LNCAP (cell line): ENCODE data around the gene HKDC1.

Experiments
- TF ChIP-seq, protein P1 (sequence below): fragments of 450-650 bp; IDR thresholded peaks from 2 replicates; pipeline ENCODE4 v1.5.1; 2017; ENCODE audit warnings: mild to moderate bottlenecking

HKDC1 gene

DNA sequence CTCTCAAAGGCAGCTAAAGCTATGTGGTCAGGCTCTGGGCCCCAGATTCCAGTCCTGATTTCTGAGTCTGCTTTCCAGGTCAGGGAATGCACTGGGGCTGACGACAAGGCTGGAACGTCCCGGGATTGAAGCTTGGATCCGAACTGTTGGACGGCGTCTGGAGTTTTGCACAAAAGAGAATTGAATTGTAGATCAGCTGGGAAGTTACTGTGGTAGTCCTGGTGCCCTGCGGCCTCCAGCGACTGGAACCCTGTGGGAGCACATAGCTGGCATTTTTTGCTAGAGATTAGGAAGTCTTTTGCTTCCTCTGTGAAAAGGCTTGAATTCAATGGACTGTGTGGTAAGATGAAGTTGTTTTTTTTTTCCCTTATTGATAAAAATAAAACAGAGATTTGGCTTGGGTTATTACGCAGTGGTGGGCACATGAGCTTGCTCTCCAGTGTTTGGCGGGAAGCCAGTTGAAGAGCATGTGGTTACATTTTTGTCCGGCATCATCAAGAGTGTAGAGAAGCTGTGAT, 58.4 kb downstream of the HKDC1 start, which contains the start of gene HK1:
Gene HK1, plus strand, starts transcription at position 51 of the 518 bp plus-strand sequence.
- TF ChIP-seq, protein P1, sequence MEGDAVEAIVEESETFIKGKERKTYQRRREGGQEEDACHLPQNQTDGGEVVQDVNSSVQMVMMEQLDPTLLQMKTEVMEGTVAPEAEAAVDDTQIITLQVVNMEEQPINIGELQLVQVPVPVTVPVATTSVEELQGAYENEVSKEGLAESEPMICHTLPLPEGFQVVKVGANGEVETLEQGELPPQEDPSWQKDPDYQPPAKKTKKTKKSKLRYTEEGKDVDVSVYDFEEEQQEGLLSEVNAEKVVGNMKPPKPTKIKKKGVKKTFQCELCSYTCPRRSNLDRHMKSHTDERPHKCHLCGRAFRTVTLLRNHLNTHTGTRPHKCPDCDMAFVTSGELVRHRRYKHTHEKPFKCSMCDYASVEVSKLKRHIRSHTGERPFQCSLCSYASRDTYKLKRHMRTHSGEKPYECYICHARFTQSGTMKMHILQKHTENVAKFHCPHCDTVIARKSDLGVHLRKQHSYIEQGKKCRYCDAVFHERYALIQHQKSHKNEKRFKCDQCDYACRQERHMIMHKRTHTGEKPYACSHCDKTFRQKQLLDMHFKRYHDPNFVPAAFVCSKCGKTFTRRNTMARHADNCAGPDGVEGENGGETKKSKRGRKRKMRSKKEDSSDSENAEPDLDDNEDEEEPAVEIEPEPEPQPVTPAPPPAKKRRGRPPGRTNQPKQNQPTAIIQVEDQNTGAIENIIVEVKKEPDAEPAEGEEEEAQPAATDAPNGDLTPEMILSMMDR = no peak

DNA sequence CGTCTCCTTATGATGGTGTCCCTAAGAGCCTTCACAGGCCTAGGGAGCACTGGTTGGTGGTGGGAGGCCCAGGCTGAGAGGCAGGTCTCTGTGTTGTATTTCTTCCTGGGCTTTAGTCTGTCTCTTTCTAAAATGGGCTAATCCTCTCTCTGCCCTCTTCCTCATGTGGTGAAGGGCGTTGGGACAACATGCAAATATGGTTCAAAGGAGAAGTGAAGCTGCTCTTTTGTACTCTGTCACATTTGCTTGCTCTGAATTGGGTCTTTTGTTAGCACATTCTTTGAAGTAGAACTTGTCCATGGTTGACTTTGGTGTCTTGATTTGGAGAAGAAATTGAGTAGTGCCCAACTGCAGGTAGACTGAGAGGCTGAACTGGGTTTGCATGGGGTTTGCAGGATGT, 59.0 kb downstream of the HKDC1 start:
- TF ChIP-seq, protein P1 = no peak

DNA sequence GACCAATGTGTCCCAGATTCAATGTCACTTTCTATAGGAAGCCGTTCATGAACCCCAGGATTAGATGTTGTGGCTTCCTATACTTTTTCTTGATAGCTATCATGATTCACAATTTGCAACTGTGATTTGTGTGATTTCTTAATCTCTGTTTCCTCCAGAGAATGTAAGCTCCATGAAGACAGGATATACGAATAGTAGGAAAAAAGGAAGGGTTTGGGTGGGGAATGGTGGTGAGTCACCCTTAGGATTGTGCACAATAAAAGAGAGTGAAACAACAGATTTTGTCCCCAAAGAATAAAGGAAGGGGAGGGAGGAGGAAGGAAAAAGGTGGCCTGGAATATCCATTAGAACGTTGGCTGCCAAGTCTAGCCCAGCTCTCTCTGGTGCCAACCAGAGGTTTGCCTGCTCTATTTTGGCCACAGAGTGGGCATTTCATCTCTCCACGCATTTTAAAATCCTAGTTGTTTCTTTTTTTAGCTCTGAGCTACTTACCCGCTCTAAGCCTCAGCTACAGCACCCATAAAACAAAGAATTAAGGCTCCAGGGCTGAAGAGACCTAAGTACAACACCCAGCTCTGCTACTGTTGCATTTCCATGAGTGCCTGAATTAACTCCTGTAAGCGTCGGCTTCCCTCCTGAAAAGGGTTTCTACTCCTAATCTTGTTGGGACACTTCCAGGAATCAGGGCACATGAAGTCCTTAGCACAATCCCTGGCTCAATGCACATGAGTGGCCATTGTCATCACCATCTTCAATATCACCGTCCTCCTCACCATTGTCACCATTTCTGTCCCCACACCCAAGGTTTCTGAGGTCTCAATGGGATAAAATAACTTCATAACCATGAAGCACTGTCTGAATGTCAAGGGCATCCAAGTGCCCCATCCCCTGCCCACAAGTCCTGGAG, 61.6 kb downstream of the HKDC1 start:
- TF ChIP-seq, protein P1 = no peak

DNA sequence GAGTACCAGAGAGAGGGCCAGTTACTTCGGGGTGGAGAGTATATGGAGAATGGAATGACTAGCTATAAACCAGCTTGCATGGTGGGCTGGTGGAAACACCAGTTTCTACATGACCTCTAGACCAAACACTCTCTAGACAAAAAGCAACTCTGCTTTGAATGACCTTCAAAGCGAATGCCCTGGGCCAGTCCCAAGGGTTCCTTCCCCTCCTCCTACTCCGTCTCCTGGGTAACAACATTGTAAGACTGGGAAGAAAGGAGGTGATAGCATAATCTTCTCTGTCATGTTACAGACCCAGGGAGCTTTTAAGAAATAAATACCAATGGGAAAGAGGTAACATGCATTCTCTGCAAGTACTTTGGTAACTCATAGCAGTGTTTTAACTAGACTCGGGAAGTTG, 65.6 kb downstream of the HKDC1 start:
- TF ChIP-seq, protein P1 = no peak

DNA sequence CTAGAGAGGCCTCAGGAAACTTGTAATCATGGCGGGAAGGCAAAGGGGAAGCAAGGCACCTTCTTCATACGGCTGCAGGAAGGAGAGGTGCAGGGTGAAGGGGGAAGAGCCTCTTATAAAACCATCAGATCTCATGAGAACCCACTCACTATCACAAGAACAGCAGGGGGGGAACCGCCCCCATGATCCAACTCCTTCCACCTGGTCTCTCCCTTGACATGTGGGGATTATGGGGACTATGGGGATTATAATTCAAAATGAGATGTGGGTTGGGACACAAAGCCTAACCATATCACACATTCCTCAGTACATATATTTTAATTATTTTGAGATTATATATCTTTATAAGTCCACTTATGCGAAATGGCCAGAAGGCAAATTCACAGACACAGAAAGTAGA, 67.0 kb downstream of the HKDC1 start:
- TF ChIP-seq, protein P1 = no peak

DNA sequence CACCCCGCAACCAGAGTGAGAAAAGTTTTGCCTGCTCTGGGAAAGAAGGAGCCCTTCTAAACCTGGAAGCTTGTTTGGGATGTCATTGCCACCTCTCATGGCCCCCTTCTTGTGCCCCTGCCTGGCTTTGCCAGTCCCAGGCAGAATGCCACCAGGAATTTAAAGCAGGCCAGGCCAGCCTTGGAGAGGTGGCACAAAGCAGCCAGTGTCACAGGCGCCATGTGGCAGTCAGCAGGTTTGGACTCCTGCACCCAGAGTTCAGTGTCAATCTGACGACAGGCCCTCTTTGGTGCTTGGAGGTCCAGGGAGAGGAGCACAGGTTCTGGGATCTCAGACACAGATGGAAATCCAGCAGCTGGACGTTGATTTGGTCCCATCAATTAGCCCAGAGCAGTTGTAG, 70.9 kb downstream of the HKDC1 start:
- TF ChIP-seq, protein P1 = no peak

DNA sequence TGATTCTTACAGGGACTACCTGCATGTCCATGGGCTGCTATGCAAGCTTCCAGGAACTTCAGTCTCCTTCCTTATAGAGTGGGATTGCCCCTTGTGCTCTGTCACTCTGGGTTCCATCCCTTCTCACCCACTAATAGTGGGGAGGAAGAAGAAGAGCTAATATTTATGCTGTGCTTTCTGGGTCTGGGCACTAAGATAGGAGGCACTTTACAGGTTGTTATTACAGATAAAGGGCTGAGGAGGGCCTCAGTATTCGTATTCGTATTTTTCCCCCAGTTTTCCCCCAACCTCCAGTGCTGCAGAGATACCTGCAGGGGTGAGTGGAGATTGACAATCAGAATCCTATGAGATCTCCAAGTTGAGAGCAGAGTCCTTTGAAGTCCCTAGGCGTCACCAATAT, 72.3 kb downstream of the HKDC1 start:
- TF ChIP-seq, protein P1 = no peak
